ELF-1 (cell line): ENCODE results near the gene PLCD3.

Experiments used
- DNase-seq: peaks from one replicate; pipeline ENCODE4 v3.0.0-alpha.2; 2016; ENCODE audit warnings: low read depth, low spot score

PLCD3 gene

GRCh38 chr17:45149669-45150664 is 17.7 kb upstream of the PLCD3 start:
- peak; percentile 64 for DNase-seq

GRCh38 chr17:45149037-45149668 is 16.8 kb upstream of the PLCD3 start:
- peak; percentile 97 for DNase-seq

- DNase-seq = peak; percentile 100
Observed at GRCh38 chr17:45148183-45149036, 16.1 kb upstream of the PLCD3 start, which contains the start of gene HEXIM1. TSS of gene HEXIM1 (plus strand) at chr17:45148475. CDS start at chr17:45149191, 716 bp downstream.

- DNase-seq = peak; percentile 94
Observed at GRCh38 chr17:45147581-45148182, 15.4 kb upstream of the PLCD3 start.

GRCh38 chr17:45146890-45147580 is 14.7 kb upstream of the PLCD3 start:
- peak; percentile 73 for DNase-seq

GRCh38 chr17:45146592-45146889 is 14.2 kb upstream of the PLCD3 start:
- no peak for DNase-seq

- no peak for DNase-seq
Observed at GRCh38 chr17:45146166-45146565, 13.9 kb upstream of the PLCD3 start.

- DNase-seq = peak; percentile 34
Observed at GRCh38 chr17:45145035-45145389, 12.7 kb upstream of the PLCD3 start.

GRCh38 chr17:45144199-45145034 is 12.1 kb upstream of the PLCD3 start:
- peak; percentile 25 for DNase-seq

GRCh38 chr17:45143767-45144198 is 11.5 kb upstream of the PLCD3 start:
- DNase-seq = peak; percentile 61

GRCh38 chr17:45143094-45143670 is 10.9 kb upstream of the PLCD3 start:
- DNase-seq = peak; percentile 29

GRCh38 chr17:45139533-45139920 is 7.2 kb upstream of the PLCD3 start:
- DNase-seq = no peak

- DNase-seq = no peak
Observed at GRCh38 chr17:45138911-45139532, 6.7 kb upstream of the PLCD3 start.

GRCh38 chr17:45137561-45138305 is 5.4 kb upstream of the PLCD3 start:
- no peak for DNase-seq

- DNase-seq = no peak
Observed at GRCh38 chr17:45136846-45137560, 4.7 kb upstream of the PLCD3 start.

- DNase-seq = no peak
Observed at GRCh38 chr17:45135978-45136791, 3.9 kb upstream of the PLCD3 start.
